Measurements from ENCODE around the gene CECR2. TPM values are rescaled to one million over a fixed set of nuclear protein-coding genes. Genes with fewer than 3 reads are reported as not detected.

Gene CECR2
- total RNA-seq, 1 experiment from 2014 or later = 154 TPM

DNA sequence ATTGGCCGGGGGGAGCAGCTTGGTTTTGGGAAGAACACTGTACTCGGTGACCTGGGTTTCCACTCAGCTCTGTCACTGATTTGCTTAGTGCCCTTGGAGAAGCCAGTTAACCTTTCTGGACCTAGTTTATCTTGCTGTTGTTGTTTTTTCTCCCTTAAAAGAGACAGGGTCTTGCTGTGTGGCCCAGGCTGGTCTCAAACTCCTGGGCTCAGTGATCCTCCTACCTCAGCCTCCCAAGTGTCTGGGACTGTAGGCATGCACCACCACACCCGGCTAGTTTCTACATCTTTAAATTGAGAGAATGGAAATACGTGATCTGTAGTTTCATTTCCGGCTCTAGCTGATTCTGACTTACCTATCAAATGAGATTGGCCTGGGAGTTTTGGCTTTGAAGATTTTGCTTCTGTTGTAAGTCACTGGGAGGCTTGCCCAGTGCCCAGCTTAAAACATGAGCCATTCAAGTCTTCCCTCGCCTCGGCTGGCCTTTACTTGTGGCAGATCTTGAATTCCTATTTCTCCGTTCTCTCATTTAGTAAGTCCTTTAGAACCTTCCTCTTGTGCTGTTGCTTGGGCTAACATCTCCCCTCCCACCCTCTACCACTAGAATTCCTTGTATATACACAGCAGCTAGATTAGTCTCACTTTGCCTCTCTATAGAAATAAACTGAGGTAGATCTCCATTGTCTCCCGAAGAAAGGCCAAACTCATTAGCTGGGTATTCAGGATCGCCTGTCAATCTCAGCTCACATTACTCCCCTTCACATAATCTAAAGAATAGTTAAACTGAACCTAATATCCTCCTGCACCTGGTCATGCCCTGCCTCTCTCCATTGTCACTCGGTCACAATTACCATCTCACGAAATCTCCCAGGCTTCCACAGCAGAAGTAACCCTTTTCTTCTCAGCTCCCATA, 106.3 kb downstream of the CECR2 start:
- Histone ChIP-seq H4K8ac (replicated peaks; ENCODE audit: insufficient read length, low read depth, low read length) (no peak overlapping the region), H3K79me2 (ENCODE audit: insufficient read depth, low read length) (peaks cover 25% of the 10 kb centered on the region; the same call in 1 of the 2 replicates), H4K91ac (ENCODE audit: insufficient read length, low read depth, low read length) (no peak overlapping the region), H4K5ac (ENCODE audit: insufficient read length, low read depth, low read length) (no peak overlapping the region), H3K23me2 (ENCODE audit: insufficient read length, low read depth, low read length, poor library complexity, severe bottlenecking) (no peaks in the 10 kb centered on the region), H3K79me1 (ENCODE audit: insufficient read depth, low read depth, low read length, poor library complexity, severe bottlenecking) (peaks cover 4% of the 10 kb centered on the region), H3T11ph (ENCODE audit: low read length) (no peak overlapping the region), H2BK120ac (ENCODE audit: low read depth, low read length, poor library complexity, severe bottlenecking) (no peak overlapping the region), H2BK12ac (ENCODE audit: insufficient read length, low read depth, low read length) (no peak overlapping the region), H2AK5ac (ENCODE audit: insufficient read length, low read length) (no peak overlapping the region), H3K56ac (ENCODE audit: insufficient read length, low read depth, low read length) (no peak overlapping the region), H3K27me3 (ENCODE audit: insufficient read depth, low read length) (no peaks in the 10 kb centered on the region), H3K23ac (ENCODE audit: insufficient read length, low read depth, low read length) (no peak overlapping the region), H2BK5ac (ENCODE audit: insufficient read length, low read length) (no peak overlapping the region), H2AFZ (ENCODE audit: low read length) (no peak overlapping the region), H3K4me2 (ENCODE audit: insufficient read depth, insufficient read length, low read length) (no peak overlapping the region), H2BK15ac (ENCODE audit: low read depth, low read length) (no peak overlapping the region), H3K14ac (ENCODE audit: insufficient read depth, low read length) (no peak overlapping the region), H3K9ac (ENCODE audit: extremely low read depth, insufficient read length, low read length) (no peak overlapping the region), H3K4me1 (ENCODE audit: insufficient read depth, low read length) (peaks cover 14% of the 10 kb centered on the region; the same call in 1 of the 2 replicates), H2BK20ac (ENCODE audit: low read depth, low read length, poor library complexity, severe bottlenecking) (no peak overlapping the region), H3K27ac (ENCODE audit: insufficient read length, low read depth, low read length) (no peak overlapping the region), H4K20me1 (ENCODE audit: control insufficient read depth, insufficient read depth, insufficient read length) (no peaks in the 10 kb centered on the region), H3K4ac (ENCODE audit: low read depth, low read length) (no peak overlapping the region), H3K9me3 (ENCODE audit: control insufficient read depth, low read depth, low read length) (no peaks in the 10 kb centered on the region), H3K18ac (ENCODE audit: insufficient read length, low read depth, low read length) (no peak overlapping the region)
- no peak for TF ChIP-seq CTCF (conservative IDR thresholded peaks at IDR 0.05)
- no CpG with 5 or more reads among the region's 12 CpGs for WGBS (ENCODE audit: extremely low coverage, insufficient read length, low lambda C conversion rate)
- Mint-ChIP-seq H3K36me3 (ENCODE audit: insufficient read depth in 1 of 3, low read depth in 3 of 3) (peaks cover 23 to 39% (median 38%) of the 10 kb centered on the region in 3 experiments), H3K27me3 (ENCODE audit: low read depth) (no peaks in the 10 kb centered on the region), H3K4me3 (no peak overlapping the region), H3K4me1 (peaks cover 65 to 67% of the 10 kb centered on the region in 2 experiments), H3K9me3 (no peaks in the 10 kb centered on the region), H3K27ac (peak overlapping the region; percentile 27 to 69 (median 34))
- DNase-seq = no peak
